MCF 10A (cell line): ENCODE results near the gene PMM1. TPM values are rescaled to one million over a fixed set of nuclear protein-coding genes. Genes with fewer than 3 reads are reported as not detected.
"Not testable (repeated sequence)": the region's sequence is repeated elsewhere in the genome, so short reads cannot be mapped to it uniquely, and the experiment has no call there.

Experiments used
- BruUV-seq: library from RNA; stranded (reverse); fragments of 400-500 nt; replicated peaks from 2 replicates; lab custom pipeline; 2021; lab: Mats Ljungman, UMichigan
- CTCF ChIA-PET: fragments of 300-600 bp; sonication (Branson Sonifier 250); formaldehyde crosslinking; extraction: SDS; loops from one replicate; lab custom pipeline; 2021; ENCODE audit warnings: antibody characterized with exemption, inconsistent platforms; lab: Yijun Ruan, JAX
- POLR2A ChIA-PET: fragments of 300-600, 350-650 bp; sonication (Branson Sonifier 250); formaldehyde crosslinking; extraction: SDS; loops from one replicate; lab custom pipeline; 2020; ENCODE audit warnings: antibody characterized with exemption, inconsistent platforms; lab: Yijun Ruan, JAX
- DNase-seq: peaks from one replicate; pipeline ENCODE4 v3.0.0-alpha.2; 2018; ENCODE audit not compliant: unreplicated experiment
- H3K27ac Mint-ChIP-seq: one replicate; pipeline ENCODE4 v1.8.0; 2022; ENCODE audit warnings: mild to moderate bottlenecking, low read depth, mixed read lengths; ENCODE audit not compliant: unreplicated experiment
- H3K27me3 Mint-ChIP-seq: one replicate; pipeline ENCODE4 v1.8.0; 2022; ENCODE audit warnings: mixed read lengths; ENCODE audit not compliant: insufficient read depth, unreplicated experiment
- H3K36me3 Mint-ChIP-seq: one replicate; pipeline ENCODE4 v1.8.0; 2022; ENCODE audit warnings: mild to moderate bottlenecking, moderate library complexity, mixed read lengths; ENCODE audit not compliant: insufficient read depth, unreplicated experiment
- H3K4me1 Mint-ChIP-seq: one replicate; pipeline ENCODE4 v1.8.0; 2022; ENCODE audit warnings: mixed read lengths; ENCODE audit not compliant: insufficient read depth, unreplicated experiment
- H3K4me3 Mint-ChIP-seq: one replicate; pipeline ENCODE4 v1.8.0; 2022; ENCODE audit warnings: mild to moderate bottlenecking, moderate library complexity, mixed read lengths; ENCODE audit not compliant: unreplicated experiment
- H3K9me3 Mint-ChIP-seq: one replicate; pipeline ENCODE4 v1.8.0; 2022; ENCODE audit warnings: mixed read lengths; ENCODE audit not compliant: unreplicated experiment
- CTCF ChIP-seq: fragments of 200-600 bp; IDR thresholded peaks from one replicate; pipeline ENCODE4 v1.8.0; 2022; ENCODE audit warnings: antibody characterized with exemption, mild to moderate bottlenecking; ENCODE audit not compliant: unreplicated experiment
- intact Hi-C: fragments of 100-400 bp; cut with micrococcal nuclease; formaldehyde crosslinking; loops from 2 replicates; pipeline ENCODE4 v1.14.1; 2022
- total RNA-seq: library from RNA; stranded (reverse); gene quantifications from 2 replicates; pipeline ENCODE4 v1.2.3, GENCODE V29; 2022

PMM1 gene
- total RNA-seq, 1 experiment from 2014 or later, result 29.9 TPM

- intact Hi-C loops, result no loop called here
- TF ChIP-seq CTCF, result no peak
- POLR2A ChIA-PET, result interaction anchor here (0.6 kb wide), 1 partner anchor 126 kb away, joined by 3 read pairs; no protein-coding TSS in a partner anchor
- Mint-ChIP-seq H3K9me3 (no peaks in the 10 kb centered on the region), H3K4me3 (no peak overlapping the region), H3K27ac (no peak overlapping the region), H3K27me3 (no peaks in the 10 kb centered on the region), H3K4me1 (peaks cover 8% of the 10 kb centered on the region), H3K36me3 (no peaks in the 10 kb centered on the region)
- BruUV-seq, result no TSS peak
- DNase-seq, result no peak
- CTCF ChIA-PET, result interaction anchor here (0.5 kb wide), 1 partner anchor 8 kb away, joined by 3 read pairs; no protein-coding TSS in a partner anchor
Measured at GRCh38 chr22:41561788-41562187, 27.9 kb downstream of the PMM1 start.

GRCh38 chr22:41561335-41561734 lies 28.3 kb downstream of the PMM1 start:
- H3K36me3 Mint-ChIP-seq, result no peaks in the 10 kb centered on the region
- CTCF ChIA-PET, result no interaction called here
- no peak overlapping the region for H3K4me3 Mint-ChIP-seq
- peaks cover 8% of the 10 kb centered on the region for H3K4me1 Mint-ChIP-seq
- intact Hi-C loops, result no loop called here
- no peak for DNase-seq
- H3K27me3 Mint-ChIP-seq, result no peaks in the 10 kb centered on the region
- POLR2A ChIA-PET, result no interaction called here
- H3K27ac Mint-ChIP-seq, result no peak overlapping the region
- no peaks in the 10 kb centered on the region for H3K9me3 Mint-ChIP-seq
- no TSS peak for BruUV-seq
- no peak for TF ChIP-seq CTCF

DNA sequence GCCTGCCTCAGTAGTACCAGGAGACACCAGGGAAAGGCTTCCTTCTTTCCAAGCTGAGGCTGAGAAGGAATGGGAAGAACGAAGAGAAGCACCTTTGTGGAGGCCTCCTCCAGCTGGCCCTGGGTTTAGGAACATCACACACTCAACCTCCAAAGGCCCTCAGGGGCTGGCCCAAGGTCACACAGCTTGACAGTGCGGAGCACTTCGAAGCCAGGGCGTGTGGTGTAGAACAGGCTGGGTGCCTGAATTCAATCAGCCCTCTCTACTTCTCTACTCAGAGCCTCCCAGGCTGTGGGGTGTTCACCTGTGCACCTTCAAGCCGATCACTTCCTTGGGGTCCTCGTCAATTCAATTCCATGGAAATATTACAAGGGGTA lies 29.6 kb downstream of the PMM1 start:
- no peaks in the 10 kb centered on the region for H3K9me3 Mint-ChIP-seq
- H3K4me1 Mint-ChIP-seq, result peaks cover 8% of the 10 kb centered on the region
- no peak for DNase-seq
- H3K27ac Mint-ChIP-seq, result no peak overlapping the region
- no peak for TF ChIP-seq CTCF
- no peak overlapping the region for H3K4me3 Mint-ChIP-seq
- BruUV-seq, result no TSS peak
- ChIA-PET POLR2A (no interaction called here), CTCF (interaction anchor here (0.6 kb wide), 1 partner anchor 61 kb away, joined by 3 read pairs; no protein-coding TSS in a partner anchor)
- intact Hi-C loops, result no loop called here
- no peaks in the 10 kb centered on the region for H3K36me3 Mint-ChIP-seq
- H3K27me3 Mint-ChIP-seq, result no peaks in the 10 kb centered on the region

GRCh38 chr22:41558241-41558630 lies 31.4 kb downstream of the PMM1 start:
- BruUV-seq, H3K36me3 Mint-ChIP-seq, intact Hi-C loops, H3K9me3 Mint-ChIP-seq, DNase-seq, H3K27me3 Mint-ChIP-seq, H3K27ac Mint-ChIP-seq, CTCF ChIA-PET, H3K4me1 Mint-ChIP-seq, H3K4me3 Mint-ChIP-seq: not testable (repeated sequence)
- POLR2A ChIA-PET, result interaction anchor here (0.8 to 1.1 kb wide), 2 partner anchors 42 to 105 kb away, joined by 3 read pairs; no protein-coding TSS in a partner anchor
